KBM-7 (cell line): ENCODE measurements around the gene MN1.

Experiments
- DNase-seq: peaks from one replicate; pipeline ENCODE4 v3.0.0-alpha.2; 2015
- in situ Hi-C: fragments of 300-500 bp; cut with MboI; formaldehyde crosslinking; loops from 2 replicates; pipeline ENCODE4 v1.14.3; 2020; ENCODE audit warnings: low sequenced_read_pairs, low pct_unique_long_range_greater_than_20kb, mixed read lengths

The MN1 gene

GRCh38 chr22:27803841-27804415 lies 2.4 kb upstream of the MN1 start:
- no peak for DNase-seq
- in situ Hi-C loops = loop anchor here (25.0 kb wide), 1 partner anchor 392 kb away; no protein-coding TSS in a partner anchor

- in situ Hi-C loops = loop anchor here (25.0 kb wide), 1 partner anchor 390 kb away; no protein-coding TSS in a partner anchor
These were observed 954 bp upstream of the MN1 start for GRCh38 chr22:27802346-27803073.

DNA sequence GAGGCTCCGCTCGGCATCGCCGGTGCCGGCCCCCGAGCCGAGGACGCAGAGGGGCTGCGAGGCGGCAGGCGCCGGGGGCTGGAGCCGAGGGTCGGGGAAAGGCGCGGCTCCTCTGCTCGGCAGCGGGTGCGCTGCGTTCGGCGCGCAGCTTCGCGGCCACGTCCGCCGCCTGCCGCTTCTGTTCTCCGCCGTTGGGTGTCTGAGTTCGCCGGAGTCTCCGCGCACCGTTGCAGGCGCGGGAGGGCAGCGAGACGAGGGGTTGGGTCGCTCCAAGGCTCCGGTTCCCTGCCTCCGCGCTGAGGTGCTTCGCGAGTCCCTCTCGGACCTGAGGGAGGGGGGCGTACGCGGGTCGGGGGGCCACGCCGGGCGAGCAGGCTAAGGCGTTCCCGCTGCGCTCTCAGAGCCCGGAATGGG lies 347 bp downstream of the MN1 start:
- peak; percentile 20 for DNase-seq
- in situ Hi-C loops = loop anchor here (25.0 kb wide), 1 partner anchor 389 kb away; no protein-coding TSS in a partner anchor

More at GRCh38 chr22:27802346-27803073, 954 bp upstream of the MN1 start:
- DNase-seq = no peak

DNA sequence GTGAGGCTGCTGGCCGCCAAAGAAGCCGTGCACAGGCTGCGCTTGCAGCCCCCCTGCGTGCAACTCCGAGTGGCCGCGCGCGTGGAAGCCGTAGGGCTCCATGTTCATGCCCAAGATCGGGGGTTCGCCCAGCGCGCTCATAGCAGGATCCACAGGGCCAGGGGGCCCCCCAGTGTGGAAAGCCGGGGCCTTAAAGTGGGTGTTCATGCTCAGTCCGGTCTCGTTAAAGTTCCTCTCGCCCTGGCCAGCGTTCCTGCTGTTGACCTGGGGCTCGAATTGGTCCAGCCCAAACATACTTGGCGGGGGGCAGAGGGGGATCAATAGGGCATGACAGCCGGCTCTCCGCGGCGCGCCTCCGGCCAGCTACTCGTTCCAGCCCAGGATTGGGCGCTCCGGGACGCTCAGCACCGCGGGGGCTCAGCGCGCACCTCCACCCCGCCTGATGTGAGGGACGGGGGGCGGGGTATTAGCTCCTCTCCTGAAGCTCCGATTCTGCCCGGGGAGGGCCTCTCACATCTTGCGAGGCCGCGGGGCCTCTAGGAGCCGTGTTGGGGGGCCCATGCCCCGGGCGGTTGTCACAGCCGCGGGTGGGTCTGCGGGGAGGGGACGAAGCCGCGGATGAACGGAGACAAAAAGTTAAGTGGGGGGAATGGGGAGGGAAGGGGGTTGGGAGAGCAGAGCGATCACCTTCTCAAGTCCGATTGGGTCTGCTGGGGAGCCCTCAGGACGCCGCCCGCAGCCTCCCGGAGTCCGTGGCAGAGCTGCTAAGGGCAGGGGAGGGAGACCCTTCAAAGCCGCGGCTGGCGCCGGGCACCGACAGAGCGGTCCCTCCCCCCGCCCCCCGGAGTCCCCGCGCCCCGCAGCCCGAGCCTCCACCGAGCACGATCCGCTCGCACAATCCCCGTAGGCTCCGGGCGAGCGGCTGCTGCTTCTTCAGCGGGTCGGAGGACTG lies 1.0 kb downstream of the MN1 start:
- in situ Hi-C loops = loop anchor here (25.0 kb wide), 1 partner anchor 388 kb away; no protein-coding TSS in a partner anchor
- DNase-seq = no peak

GRCh38 chr22:27799827-27800249 lies 1.7 kb downstream of the MN1 start:
- DNase-seq = no peak
- in situ Hi-C loops = loop anchor here (25.0 kb wide), 1 partner anchor 388 kb away; no protein-coding TSS in a partner anchor

DNA sequence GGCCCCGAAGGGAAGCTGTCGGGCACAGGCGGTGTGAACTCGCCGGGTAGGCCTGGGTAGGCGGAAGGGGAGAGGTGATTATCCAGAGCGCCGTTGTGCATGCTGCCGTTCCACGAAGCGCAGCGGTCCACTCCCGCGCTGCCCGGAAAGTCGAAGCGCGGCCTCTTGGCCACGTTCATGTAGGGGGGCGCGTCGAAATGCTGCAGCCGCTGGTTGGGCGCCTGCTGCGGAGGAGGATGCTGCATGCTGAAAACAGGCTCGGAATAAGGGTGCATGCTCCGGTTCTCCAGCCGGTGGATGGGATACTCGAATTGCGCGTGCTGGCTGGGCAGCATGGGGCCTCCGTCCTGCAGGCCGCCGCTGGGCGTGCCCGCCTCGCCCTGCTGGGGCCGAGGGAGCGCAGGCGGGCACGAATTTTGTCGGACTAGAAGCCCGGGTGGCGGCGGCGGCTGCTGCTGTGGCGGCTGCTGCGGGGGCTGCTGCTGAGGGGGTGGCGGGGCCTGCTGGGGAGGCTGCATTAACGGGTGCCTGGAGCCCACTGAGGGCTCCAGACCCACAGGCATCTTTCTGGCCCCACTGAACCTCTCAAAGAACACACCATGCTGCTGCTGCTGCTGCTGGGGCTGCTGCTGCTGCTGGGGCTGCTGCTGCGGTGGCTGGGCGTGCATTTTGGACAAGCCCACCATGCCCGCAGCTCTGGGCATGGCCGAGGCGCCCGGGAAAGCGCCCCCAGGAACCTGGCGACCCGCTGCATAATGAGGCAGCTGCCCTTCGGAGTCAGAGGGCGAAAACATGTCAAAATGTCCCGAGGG lies 2.3 kb downstream of the MN1 start:
- DNase-seq = no peak
- in situ Hi-C loops = no loop called here

GRCh38 chr22:27798511-27799014 lies 3.0 kb downstream of the MN1 start:
- in situ Hi-C loops = no loop called here

DNA sequence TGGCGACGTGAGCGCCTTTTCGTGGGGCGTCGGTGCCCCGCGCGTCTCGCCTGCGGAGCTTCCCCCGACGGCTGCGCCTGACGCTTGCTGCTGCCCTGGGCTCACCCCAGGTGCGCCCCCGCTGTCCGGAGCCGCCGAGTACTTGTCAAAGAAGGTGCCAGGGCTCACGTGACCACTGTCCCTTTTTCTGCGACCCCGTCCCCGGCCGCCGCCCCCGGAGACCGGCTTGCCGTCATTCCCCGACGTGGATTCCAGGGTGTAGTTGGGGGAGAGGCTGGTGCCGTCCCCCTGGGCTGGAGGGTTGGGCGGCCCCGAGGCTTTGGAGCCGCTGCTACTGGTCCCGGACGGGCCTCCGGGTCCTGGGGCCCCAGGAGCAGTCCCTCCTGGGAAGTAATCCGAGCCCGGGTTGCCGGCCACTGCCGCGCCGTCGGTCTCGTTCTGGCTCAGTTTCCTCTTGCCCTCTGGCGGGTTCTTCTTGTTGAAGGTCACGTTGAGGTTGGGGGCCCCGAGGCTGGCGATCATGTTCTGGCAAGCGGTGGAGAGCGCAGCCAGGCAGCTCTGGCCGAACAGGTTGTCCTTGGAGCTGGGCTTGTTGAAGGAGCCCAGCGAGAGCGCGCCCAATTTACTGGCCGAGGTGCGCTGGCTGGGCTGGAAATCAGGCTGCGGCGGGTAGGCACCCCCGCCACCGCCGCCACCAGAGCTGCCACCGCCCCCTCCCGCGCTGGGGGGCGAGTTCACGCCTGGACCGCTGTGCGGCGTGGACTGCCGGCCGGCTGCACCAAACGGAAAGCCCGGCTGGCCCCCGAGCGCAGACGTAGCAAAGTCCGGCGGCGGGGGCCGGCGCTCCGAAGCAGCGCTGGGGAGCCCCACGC lies 3.8 kb downstream of the MN1 start:
- in situ Hi-C loops = no loop called here
- DNase-seq = no peak

More at GRCh38 chr22:27798511-27799014, 3.0 kb downstream of the MN1 start:
- no peak for DNase-seq

DNA sequence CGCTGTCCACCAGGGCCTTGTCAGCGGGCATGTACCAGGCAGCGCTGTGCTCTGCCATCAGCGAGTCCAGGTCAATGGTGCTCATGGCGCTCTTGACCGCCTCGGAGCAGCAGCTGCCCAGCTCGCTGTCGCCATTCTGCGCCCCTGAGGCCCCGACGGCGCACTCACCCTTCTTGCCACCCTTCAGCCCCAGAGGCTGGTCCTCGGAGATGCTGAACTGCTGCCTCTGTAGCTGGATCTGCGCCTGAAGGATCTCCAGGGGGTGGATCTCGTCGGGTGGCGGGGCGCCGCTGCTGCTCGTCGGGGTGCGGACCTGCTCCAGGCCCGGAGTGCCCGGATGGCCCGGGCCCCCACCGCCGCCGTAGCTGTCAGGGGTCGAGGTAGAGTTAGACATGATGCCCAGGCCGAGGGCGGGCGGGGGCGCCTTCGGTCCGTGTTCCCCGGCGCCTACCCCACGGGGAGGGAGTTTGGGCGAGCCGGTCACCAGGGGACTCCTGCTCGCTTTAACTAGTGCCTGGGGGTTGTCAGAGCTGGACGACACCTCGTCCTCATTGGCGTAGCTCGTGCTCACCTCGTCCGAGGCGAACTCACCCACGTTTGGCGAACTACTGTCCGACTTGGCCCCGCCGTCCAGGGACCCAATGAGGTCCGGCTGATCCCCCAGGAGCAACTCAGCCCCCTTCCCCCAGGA lies 4.6 kb downstream of the MN1 start:
- in situ Hi-C loops = no loop called here

GRCh38 chr22:27795696-27796517 lies 5.6 kb downstream of the MN1 start:
- in situ Hi-C loops = no loop called here
- no peak for DNase-seq

More for the DNA sequence above, 4.6 kb downstream of the MN1 start:
- no peak for DNase-seq

DNA sequence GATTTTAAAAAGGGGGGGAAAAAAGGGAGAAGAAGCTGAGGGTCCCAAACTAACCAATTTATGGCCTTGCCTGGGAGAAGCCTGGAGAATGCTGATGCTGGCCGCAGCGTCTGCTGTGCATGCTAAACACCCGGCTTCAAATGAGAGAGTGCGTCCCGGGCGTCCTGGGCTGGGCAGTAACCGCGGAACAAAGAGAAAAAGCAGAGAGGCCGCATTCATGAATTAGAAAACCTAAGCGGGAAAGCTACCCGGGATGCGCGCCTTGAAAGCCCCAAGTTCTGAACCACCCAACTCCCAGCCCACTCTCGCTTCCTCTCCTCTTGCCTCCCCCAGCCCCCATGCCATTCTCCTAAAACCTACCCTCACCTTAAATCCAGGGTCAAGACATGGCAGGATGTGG lies 6.5 kb downstream of the MN1 start:
- DNase-seq = no peak
- in situ Hi-C loops = no loop called here

DNA sequence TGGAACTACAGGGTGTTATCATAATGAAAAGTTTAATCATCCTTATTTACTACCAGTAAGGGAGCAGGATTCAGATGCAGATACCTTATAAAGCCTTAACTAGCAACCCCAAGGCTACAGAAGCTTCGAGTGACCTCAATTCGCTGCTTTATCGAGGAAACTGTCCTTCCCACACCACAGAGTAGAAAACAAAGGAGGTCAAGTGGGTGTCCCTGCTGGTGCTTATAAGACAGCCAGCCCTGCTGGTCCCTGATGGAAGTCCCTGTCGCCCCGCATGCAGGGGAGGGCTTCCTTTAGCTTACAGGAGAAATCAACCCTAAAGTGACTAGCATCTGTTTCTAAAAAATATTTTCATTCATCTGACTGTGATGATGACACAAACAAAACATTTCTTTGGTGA lies 7.3 kb downstream of the MN1 start:
- in situ Hi-C loops = no loop called here
- DNase-seq = no peak

DNA sequence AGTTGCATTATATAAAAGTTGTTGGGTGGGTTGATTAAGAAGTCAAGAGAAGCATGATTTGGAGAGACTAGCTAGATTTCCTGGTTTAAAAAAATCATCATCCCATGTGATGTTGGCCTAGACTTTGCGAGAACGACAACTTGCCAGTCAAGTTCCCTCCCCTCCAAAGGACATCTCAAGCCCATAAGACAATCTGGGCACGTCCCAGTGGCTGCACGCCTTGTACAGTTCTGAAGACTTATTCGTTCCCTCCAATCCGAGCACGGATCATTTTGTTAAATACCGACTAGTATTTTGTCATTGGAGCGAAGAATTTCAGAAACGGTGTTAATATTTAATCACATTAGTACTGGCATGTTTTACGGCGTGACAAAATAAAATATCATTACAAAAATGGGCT lies 8.0 kb downstream of the MN1 start:
- DNase-seq = no peak
- in situ Hi-C loops = no loop called here

- DNase-seq = no peak
- in situ Hi-C loops = no loop called here
These were observed 8.9 kb downstream of the MN1 start for GRCh38 chr22:27792452-27793161.

GRCh38 chr22:27791859-27792241 lies 9.7 kb downstream of the MN1 start:
- in situ Hi-C loops = no loop called here
- DNase-seq = no peak
